Suprapubic skin (tissue), 4 donors: ENCODE measurements around the gene PPM1F.

Source experiments
- CTCF ChIP-seq, 2 donors: fragments of 200-600 bp in 1 of 2; fragments of 450-650 bp in 1 of 2; sonication (generic) in 1 of 2; IDR thresholded peaks; one replicate each; pipeline ENCODE4 v1.5.1; 2016 to 2019; ENCODE audit warnings: antibody characterized with exemption in 2 of 2, mild to moderate bottlenecking in 1 of 2, moderate library complexity in 1 of 2
- EP300 ChIP-seq: sonication (generic); formaldehyde crosslinking; IDR thresholded peaks from one replicate; pipeline ENCODE4 v1.6.1; 2017; ENCODE audit warnings: antibody characterized with exemption
- POLR2A ChIP-seq, 2 donors: fragments of 450-650 bp; IDR thresholded peaks; one replicate each; pipeline ENCODE4 v1.6.1; 2017; ENCODE audit warnings: antibody characterized with exemption in 2 of 2, mild to moderate bottlenecking in 2 of 2, moderate library complexity in 2 of 2
- POLR2AphosphoS5 ChIP-seq, 3 donors: sonication (generic); formaldehyde crosslinking; IDR thresholded peaks; one replicate each; pipeline ENCODE4 v1.6.1; 2017; ENCODE audit warnings: antibody characterized with exemption in 3 of 3

GRCh38 chr22:21941921-21942320, 10.7 kb downstream of the PPM1F start:
- TF ChIP-seq CTCF (IDR thresholded peaks at IDR 0.05) (no peak), POLR2A (IDR thresholded peaks at IDR 0.05) (no peak), POLR2AphosphoS5 (IDR thresholded peaks at IDR 0.05) (no peak), EP300 (no peak)
